GM18517 (cell line): Measurements from ENCODE around the gene ASB6.

ENCODE experiments used
- ATAC-seq: cut with Tn5 transposase; IDR thresholded peaks from one replicate; pipeline ENCODE4 v1.9.1; 2021; ENCODE audit warnings: mild to moderate bottlenecking, moderate library complexity; ENCODE audit not compliant: unreplicated experiment

ASB6 gene

GRCh38 chr9:129587487-129588262 lies 54.3 kb downstream of the ASB6 start:
- no peak for ATAC-seq

DNA sequence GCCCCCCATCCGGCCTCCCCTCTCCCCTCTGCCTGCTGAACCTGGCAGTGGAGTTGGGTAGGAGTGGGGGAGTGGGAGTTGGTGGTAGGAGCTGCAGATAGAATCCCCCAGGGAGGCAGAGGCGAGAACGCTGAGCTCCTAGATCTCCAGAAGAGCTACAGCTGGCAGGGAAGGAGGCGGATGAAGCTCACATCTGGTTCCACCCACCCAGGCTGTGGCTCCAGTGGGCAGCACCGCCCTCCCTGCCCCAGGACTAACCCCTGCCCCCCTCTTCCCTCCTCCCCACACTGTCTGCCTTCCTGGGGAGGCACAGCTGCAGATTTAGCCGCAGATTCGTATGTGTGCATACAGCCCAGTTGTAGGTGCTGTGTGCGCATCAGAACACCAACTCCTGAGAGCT lies 55.3 kb downstream of the ASB6 start:
- no peak for ATAC-seq

- ATAC-seq, result no peak
These were observed 55.7 kb downstream of the ASB6 start for GRCh38 chr9:129586245-129586644.

- no peak for ATAC-seq
These were observed 56.6 kb downstream of the ASB6 start for GRCh38 chr9:129585352-129585751.
